ENCODE data around the gene VAV1. TPM values are rescaled to one million over a fixed set of nuclear protein-coding genes. Genes with fewer than 3 reads are reported as not detected.
"Not testable (repeated sequence)": the region's sequence is repeated elsewhere in the genome, so short reads cannot be mapped to it uniquely, and the experiment has no call there.

The VAV1 gene
- total and polyA plus RNA-seq, 12 donors: 1.1 to 21.1 (median 9.1) TPM

- DNase-seq: no peak
- no peaks in the 10 kb centered on the region for H3K4me1 ChIP-seq (replicated peaks in 1 of 2)
- 72 to 91% (median 85%) methylated on average over 2 to 4 of the region's 4 CpGs for WGBS, 4 donors
- H3K4me3 ChIP-seq: no peak overlapping the region
- no peaks in the 10 kb centered on the region for H3K9me3 ChIP-seq (replicated peaks in 1 of 3)
- no peaks in the 10 kb centered on the region for H3K36me3 ChIP-seq (replicated peaks in 1 of 2)
- intact Hi-C loops (cut with DNase I): no loop called here
- no peak overlapping the region for H3K27ac ChIP-seq
- TF ChIP-seq CTCF (IDR thresholded peaks at IDR 0.05) (no peak), POLR2A (IDR thresholded peaks at IDR 0.05) (no peak)
- no peaks in the 10 kb centered on the region for H3K27me3 ChIP-seq
Measured at GRCh38 chr19:6761053-6761676, 11.3 kb upstream of the VAV1 start.

- intact Hi-C loops (cut with DNase I); H3K27me3 ChIP-seq: not testable (repeated sequence)
- 56 to 71% (median 65%) methylated on average over 7 to 8 of the region's 8 CpGs for WGBS, 4 donors
Measured at GRCh38 chr19:6762253-6762797, 10.2 kb upstream of the VAV1 start.

GRCh38 chr19:6765738-6766356, 6.7 kb upstream of the VAV1 start:
- Histone ChIP-seq H3K4me1 (replicated peaks in 1 of 2) (peaks cover 6 to 11% of the 10 kb centered on the region in 2 donors), H3K9me3 (replicated peaks in 1 of 3) (no peaks in the 10 kb centered on the region), H3K27ac (no peak overlapping the region), H3K4me3 (no peak overlapping the region), H3K36me3 (replicated peaks in 1 of 2) (no peaks in the 10 kb centered on the region), H3K27me3 (no peaks in the 10 kb centered on the region)
- 51 to 74% (median 52%) methylated on average over 3 to 8 of the region's 8 CpGs for WGBS, 4 donors
- intact Hi-C loops (cut with DNase I): no loop called here
- no peak for DNase-seq
- TF ChIP-seq POLR2A (IDR thresholded peaks at IDR 0.05) (no peak), CTCF (IDR thresholded peaks at IDR 0.05) (no peak)

More at GRCh38 chr19:6762253-6762797, 10.2 kb upstream of the VAV1 start:
- H3K36me3 ChIP-seq (replicated peaks in 1 of 2); H3K4me1 ChIP-seq (replicated peaks in 1 of 2); H3K4me3 ChIP-seq; H3K27ac ChIP-seq; H3K9me3 ChIP-seq (replicated peaks in 1 of 3): not testable (repeated sequence)
- peak in 1 of 7 donors; percentile 23 for DNase-seq

GRCh38 chr19:6766357-6767080, 6.0 kb upstream of the VAV1 start:
- Histone ChIP-seq H3K4me3 (peak overlapping the region in 1 of 4 donors; percentile 11), H3K27ac (no peak overlapping the region)

More at GRCh38 chr19:6766357-6767080, 6.0 kb upstream of the VAV1 start:
- Histone ChIP-seq H3K36me3 (replicated peaks in 1 of 2) (no peaks in the 10 kb centered on the region), H3K27me3 (no peaks in the 10 kb centered on the region), H3K9me3 (replicated peaks in 1 of 3) (no peaks in the 10 kb centered on the region), H3K4me1 (replicated peaks in 1 of 2) (peaks cover 6 to 11% of the 10 kb centered on the region in 2 donors)
- intact Hi-C loops (cut with DNase I): no loop called here
- no peak for DNase-seq
- TF ChIP-seq POLR2A (IDR thresholded peaks at IDR 0.05) (no peak), CTCF (IDR thresholded peaks at IDR 0.05) (no peak)
- 29 to 47% (median 39%) methylated on average over 16 of the region's 16 CpGs for WGBS, 4 donors
